Measurements from ENCODE around the gene CDC45. TPM values are rescaled to one million over a fixed set of nuclear protein-coding genes. Genes with fewer than 3 reads are reported as not detected.
A peak's percentile ranks its signal among the peaks of the same experiment; 100 is the strongest.

The CDC45 gene
- polyA plus RNA-seq, 3 donors = 18.1 to 19.6 (median 18.7) TPM

DNA sequence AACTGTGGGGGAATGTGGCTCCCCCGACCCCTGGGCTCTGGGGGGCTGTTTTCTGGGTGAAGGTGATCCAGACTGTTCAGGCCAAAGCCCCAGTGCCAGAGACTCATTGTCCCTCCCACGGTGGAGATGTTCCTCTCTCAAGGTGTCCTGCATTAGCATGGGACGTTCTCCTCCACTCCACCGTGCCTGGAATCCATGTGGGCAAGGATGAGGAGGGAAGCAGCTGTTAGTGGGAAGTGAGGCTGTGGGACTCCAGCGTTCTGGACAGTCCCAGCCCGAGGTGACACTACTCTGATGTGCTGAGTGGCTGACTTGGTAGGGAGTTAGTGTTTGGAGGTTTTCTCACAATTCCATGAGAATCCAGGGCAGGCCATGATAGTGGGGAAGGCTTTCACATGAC, 75.9 kb downstream of the CDC45 start:
- DNase-seq = no peak

DNA sequence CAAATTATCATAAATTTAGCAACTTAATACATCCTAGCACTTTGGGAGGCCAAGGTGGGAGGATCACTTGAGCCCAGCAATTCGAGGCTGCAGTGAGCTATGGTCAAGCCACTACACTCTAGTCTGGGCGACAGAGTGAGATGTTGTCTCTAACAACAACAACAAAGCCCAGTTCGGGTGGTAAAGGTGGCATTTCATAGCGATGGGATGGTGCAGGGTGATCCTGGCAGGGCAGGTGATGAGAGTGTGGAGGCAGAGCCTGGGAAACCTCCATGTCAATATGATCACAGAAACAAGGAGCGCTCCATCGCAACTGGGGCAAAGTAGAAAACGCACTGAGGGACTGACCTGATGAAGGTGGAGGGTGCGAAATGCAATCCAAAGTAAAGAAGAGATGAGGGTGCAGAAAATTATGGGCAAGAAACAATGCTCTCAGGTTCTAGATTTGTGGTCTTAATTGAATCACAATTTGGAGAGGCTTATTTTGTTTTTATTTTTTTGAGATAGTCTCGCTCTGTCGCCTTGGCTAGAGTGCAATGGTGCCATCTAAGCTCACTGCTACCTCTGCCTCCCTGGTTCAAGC, 77.3 kb downstream of the CDC45 start:
- DNase-seq = no peak

DNA sequence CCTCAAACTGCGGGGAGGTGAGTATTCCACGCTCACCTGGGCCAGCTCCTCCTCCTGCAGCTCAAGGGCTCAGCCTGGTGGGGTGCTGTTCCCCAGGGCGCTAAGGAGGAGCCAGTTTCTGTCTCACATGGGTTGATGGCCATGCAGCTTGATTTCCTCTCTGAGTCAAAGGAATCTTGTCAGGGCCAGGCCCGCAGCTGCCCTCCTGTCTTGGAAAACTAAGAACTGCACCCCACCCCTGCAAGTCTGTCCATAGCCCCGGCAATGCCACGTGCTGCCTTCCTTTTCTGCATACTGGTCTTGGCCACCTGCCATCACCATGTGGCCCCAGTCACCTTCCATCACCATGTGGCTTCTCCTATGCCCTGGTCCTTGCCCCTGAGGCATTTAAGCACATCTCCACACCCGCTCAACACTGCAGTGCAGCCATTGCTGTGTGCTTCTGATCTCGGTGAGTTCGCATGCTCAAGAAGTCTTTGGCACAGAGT, 79.6 kb downstream of the CDC45 start:
- DNase-seq = no peak

DNA sequence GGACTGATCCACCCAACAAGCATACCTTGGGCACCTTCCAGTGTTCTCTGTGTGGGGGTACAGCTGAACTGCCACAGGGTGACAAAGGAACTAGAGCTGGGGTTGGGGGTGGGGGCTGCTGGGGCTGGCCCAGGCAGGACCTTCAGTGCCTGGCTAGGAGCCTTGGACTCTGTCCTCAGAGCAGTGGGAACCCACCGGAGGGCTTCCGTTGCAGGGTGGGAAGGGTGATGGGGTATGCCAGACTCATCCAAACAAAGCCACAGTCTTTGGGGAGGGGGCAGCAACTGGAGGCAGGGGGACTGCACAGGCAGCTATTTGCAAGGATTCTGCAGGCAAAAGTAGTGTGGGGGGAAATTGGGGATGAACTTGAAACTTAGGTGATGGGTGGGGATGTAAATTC, 80.2 kb downstream of the CDC45 start:
- DNase-seq = no peak

DNA sequence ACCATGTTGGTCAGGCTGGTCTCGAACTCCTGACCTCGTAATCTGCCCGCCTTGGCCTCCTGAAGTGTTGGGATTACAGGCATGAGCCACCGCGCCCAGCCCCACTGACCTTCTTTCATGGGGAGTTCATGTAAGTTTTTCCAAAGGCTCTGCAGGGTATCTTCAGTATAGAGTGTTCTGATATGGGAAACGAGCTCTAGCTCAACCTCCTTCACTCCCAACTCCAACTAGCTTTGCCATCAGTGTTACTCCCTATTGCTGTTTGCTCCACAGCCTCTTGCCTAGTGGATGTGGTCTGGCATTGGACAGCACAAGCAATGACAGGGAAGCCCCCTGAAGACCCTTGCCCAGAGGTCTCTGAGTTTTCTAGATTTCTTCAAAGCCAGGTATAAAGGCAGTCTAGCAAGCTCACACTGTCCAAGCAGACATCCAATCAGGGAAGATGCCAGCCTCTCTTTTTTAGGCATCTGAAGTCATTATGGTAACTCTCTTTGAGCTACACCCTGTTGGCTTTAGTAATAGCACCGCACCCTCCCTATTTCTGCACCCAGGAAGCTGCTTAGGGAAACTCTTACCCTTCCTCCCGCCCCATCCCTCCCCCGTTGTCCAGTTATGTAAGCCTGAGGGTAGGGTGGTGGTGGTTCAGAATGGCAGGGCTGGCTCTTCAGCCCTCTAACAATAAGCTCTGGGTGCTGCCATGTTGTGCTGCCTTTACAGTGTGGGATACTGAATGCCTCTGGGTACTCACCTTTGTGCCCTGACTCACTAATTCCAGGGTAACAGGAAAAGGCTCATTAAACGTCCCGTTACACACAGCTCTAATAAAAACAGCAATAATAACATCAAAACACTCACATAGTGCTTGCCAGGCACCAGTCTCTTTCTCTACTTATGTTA, 85.9 kb downstream of the CDC45 start:
- peak; percentile 19 for DNase-seq

DNA sequence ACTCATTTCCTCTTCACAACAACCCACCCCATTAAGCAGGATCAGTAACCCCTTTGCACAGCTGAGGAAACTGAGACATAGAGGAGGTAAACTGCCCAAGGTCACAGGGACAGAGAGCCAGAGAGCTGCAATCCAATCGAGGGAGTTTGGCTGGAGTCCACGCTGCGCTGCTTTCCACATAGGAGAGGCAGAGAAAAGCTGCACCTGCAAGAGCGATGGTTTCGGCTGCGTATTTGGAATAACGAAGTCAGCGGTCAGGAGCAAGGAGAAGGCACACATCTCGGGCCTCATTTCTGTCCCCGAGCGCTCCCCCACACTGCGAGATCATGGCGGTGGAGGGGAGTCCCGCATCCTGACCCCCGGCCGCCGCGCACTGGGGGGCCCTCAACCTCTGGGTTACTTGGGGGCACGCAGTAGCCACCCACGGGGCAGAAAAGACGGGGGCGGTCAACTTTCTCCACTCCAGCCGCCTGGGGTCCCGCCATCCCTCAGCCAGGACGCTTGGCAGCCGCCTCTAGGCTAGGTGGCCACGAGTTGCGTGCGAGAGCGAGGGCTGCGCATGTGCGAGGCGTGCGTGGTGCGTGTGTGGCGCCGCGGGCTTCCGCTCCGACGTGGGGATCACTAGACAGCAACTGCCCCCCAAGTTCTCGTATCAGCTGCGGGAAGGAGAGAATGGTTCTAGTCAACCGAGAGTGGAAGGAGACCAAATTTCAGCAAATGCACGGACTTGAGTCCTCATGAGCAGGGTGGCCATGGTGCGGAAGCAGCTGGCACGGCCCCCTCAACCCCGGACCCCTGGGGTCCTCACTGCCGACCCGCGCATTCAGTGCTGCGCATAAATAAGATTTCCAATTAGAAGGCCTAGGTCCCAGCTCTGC, 86.8 kb downstream of the CDC45 start:
- DNase-seq = no peak

DNA sequence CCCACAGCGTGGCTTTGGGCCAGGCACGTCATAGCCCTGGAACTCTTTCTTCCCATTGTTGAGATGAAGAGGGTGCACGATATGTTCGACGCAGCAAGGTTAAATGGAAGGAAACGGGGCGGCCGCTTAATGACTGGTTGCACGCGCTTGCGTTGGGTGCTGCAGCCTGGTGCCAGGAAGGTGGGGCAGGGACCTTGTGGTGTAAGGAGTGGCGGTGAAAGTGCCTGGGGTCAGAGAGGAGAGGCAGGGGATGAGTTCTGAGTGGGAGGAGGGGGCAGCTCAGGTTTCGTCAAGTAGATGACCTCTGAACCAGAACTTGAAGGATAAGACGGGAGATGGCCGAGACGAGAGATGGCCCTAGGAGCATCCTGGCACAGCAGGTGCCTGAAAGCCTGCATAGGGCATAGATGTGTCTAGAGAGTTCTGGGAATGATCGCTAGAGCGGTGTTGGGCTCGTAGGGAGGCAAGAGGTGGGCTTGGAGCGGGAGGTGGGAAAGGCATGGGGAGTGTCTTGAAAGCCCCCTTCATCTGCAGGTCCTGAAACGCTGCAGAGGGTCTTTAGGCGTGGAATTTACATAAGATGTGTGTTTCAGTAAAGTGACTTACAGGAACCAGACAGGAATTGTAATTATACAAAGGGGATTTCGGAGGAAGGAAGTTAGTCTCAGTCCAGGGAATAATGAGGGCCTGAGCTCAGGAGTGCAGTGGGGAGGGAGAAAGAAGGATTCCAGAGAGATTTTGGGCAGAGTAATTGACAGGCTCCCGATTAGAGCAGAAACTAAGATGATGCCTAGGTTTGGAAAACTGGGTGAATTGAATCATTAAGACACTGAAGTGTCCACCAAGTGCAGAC, 87.7 kb downstream of the CDC45 start:
- DNase-seq = no peak

DNA sequence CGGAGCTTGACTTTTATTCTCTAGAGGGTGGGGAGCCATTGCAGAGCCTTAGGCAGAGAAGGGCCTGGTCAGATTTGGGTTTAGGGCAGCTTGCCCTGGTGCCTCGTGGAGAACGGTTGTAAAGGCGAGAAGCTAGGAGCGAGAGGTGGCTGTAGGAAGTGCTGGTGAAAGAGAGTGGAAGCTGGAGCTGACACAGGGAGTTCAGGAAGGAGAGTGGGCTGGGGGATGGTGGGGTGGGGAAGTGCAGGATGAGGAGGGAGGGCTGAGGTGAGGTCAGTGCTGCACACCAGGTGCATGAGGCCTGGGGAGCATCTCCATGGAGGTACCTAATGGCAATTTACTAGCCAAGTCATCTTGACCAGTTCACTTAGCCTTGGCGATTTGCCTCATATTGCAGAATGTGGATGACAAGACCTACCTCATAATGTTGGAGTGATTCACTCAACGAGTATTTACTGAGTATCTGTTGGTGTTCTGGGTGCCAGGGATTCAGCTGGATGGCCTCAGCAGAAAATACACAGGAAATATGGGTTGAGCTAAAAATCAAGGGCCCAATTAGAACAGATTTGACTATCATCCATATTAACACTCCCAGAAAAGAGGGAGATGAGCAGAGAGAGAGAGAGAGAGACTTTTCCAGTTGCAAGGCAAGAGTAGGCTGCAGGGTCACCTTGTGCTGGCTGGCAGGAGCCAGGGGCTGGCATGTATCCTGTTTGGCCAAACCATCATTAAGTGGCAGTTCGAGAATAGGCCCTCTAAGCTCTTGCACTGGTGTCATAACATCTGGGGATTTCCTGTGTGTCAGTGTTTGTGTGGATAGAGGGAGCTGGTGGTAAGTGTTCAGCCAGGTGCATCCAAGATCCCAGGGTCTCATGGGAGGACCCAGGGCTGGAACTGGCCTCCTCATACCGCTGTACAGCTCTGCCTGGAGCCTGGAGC, 88.9 kb downstream of the CDC45 start:
- no peak for DNase-seq

DNA sequence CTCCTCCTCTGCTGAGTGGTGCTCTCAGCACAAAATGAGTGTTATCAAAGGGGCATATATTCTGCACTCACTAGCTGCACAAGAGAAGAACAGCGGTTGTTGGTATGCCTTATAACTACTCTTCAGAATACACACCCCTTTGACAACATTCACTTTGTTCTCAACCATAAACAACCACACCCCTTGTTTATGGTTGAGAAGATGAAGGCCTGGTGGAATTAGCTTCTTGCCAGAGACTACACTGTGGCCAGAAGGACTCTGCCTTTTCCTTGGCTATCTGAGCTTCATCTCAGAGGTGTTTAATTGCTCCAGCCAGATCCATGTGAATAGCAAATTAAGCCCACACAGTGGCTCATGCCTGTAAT, 89.5 kb downstream of the CDC45 start:
- no peak for DNase-seq

DNA sequence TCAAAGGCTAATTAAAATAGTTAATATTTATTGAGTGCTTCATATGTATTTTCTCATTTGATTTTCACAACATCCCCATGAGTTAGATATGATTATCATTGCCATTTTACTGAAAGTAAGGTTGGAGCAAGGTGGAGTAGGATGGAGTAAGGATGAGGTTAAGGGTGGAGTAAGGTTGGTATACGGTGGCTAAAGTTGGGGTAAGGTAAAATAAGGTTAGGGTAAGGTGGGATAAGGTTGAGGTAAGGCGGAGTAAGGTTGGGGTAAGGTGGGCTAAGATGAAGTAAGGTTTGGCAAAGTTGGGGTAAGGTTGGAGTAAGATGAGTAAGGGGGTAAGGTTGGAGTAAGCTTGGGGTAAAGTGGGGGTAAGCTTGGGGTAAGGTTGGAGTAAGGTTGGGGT, 90.3 kb downstream of the CDC45 start:
- no peak for DNase-seq

Other genes with a start within 250 kb of the CDC45 start
- 1 to 10 TPM; 4.8 to 8.4 (median 5.4) TPM for gene CLTCL1, start 188.2 kb upstream of the CDC45 start, polyA plus RNA-seq (ENCODE audit: insufficient read length in 3 of 3)
- 10 to 100 TPM; 35.7 to 37.1 (median 36.0) TPM for gene HIRA, start 48.2 kb upstream of the CDC45 start, polyA plus RNA-seq (ENCODE audit: insufficient read length in 3 of 3)
- gene MRPL40, start 47.4 kb upstream of the CDC45 start, polyA plus RNA-seq (ENCODE audit: insufficient read length in 3 of 3) = 10 to 100 TPM; 43.7 to 44.8 (median 43.8) TPM
- gene C22orf39, start 32.2 kb upstream of the CDC45 start, polyA plus RNA-seq (ENCODE audit: insufficient read length in 3 of 3) = 10 to 100 TPM; 38.4 to 42.0 (median 40.4) TPM
- 10 to 100 TPM; 64.1 to 69.2 (median 65.7) TPM for gene UFD1, start 727 bp upstream of the CDC45 start, polyA plus RNA-seq (ENCODE audit: insufficient read length in 3 of 3)
- 10 to 100 TPM; 33.8 to 49.0 (median 37.5) TPM for gene CLDN5, start 44.5 kb downstream of the CDC45 start, polyA plus RNA-seq (ENCODE audit: insufficient read length in 3 of 3)
- 10 to 100 TPM; 27.2 to 36.3 (median 34.6) TPM for gene SEPTIN5, start 234.6 kb downstream of the CDC45 start, polyA plus RNA-seq (ENCODE audit: insufficient read length in 3 of 3)
- gene GP1BB, start 243.6 kb downstream of the CDC45 start, polyA plus RNA-seq (ENCODE audit: insufficient read length in 3 of 3) = 1 to 10 TPM; 1.1 to 6.4 (median 4.8) TPM